Upper lobe of left lung (tissue), 6 donors: ENCODE measurements around the gene SYNE3. TPM values are rescaled to one million over a fixed set of nuclear protein-coding genes. Genes with fewer than 3 reads are reported as not detected.

ENCODE experiments used
- ATAC-seq, 2 donors: fragments of 200-7000 bp; cut with Tn5 transposase; one replicate each; pipeline ENCODE4 v1.9.1; 2022; ENCODE audit warnings: mild to moderate bottlenecking in 2 of 2, moderate library complexity in 2 of 2; ENCODE audit not compliant: low FRiP score in 2 of 2
- DNase-seq, 2 donors: peaks; one replicate each; pipeline ENCODE4 v3.0.0-alpha.2; 2019 to 2020
- H3K27ac ChIP-seq, 4 donors: fragments of 200-600 bp; sonication (generic); one replicate each; pipeline ENCODE4 v1.5.1; 2016 to 2019
- H3K27me3 ChIP-seq, 4 donors: fragments of 200-600 bp; sonication (generic); one replicate each; pipeline ENCODE4 v1.5.1; 2017 to 2019
- H3K36me3 ChIP-seq, 4 donors: fragments of 200-600 bp; sonication (generic); one replicate each; pipeline ENCODE4 v1.5.1; 2016 to 2019
- H3K4me1 ChIP-seq, 4 donors: fragments of 200-600 bp; sonication (generic); one replicate each; pipeline ENCODE4 v1.5.1; 2018 to 2019
- H3K4me3 ChIP-seq, 4 donors: fragments of 200-600 bp; sonication (generic); one replicate each; pipeline ENCODE4 v1.5.1; 2017 to 2019; ENCODE audit warnings: mild to moderate bottlenecking in 2 of 4, moderate library complexity in 1 of 4
- H3K9me3 ChIP-seq, 4 donors: fragments of 200-600 bp; sonication (generic); one replicate each; pipeline ENCODE4 v1.5.1; 2018 to 2019
- EP300 ChIP-seq, 4 donors: sonication (generic); formaldehyde crosslinking; IDR thresholded peaks; one replicate each; pipeline ENCODE4 v1.5.1; 2017; ENCODE audit warnings: antibody characterized with exemption in 4 of 4, control low read depth in 2 of 4
- POLR2A ChIP-seq, 4 donors: fragments of 450-650 bp; IDR thresholded peaks; one replicate each; pipeline ENCODE4 v1.5.1; 2016 to 2017; ENCODE audit warnings: antibody characterized with exemption in 4 of 4, mild to moderate bottlenecking in 2 of 4
- POLR2AphosphoS5 ChIP-seq, 2 donors: sonication (generic); formaldehyde crosslinking; IDR thresholded peaks; one replicate each; pipeline ENCODE4 v1.5.1; 2017; ENCODE audit warnings: antibody characterized with exemption in 2 of 2
- WGBS, 2 donors: methylation state at CpG; one replicate each; pipeline ENCODE4 v1.1.5; 2017 to 2018; 5-methylcytosine and 5-hydroxymethylcytosine counted together
- total RNA-seq, 6 donors: library from RNA; depleted of rRNA in 4 of 6; stranded (reverse); fragments of >200 nt in 4 of 6; gene quantifications; one replicate each; pipeline versions ENCODE4 v1.1.0 to v1.2.1, GENCODE V29; 2016 to 2021
- TF ChIP-seq, protein P1 (sequence below), 6 experiments: fragments of 450-650 bp in 4 of 6; fragments of 200-600 bp in 2 of 6; sonication (generic) in 2 of 6; IDR thresholded peaks; one replicate each; pipeline ENCODE4 v1.5.1; 2016 to 2019; ENCODE audit warnings: antibody characterized with exemption in 6 of 6
- donor health status: DM: no; HTN: no; CAD: no; lungs with moderate emphysema.
- donor health status: DM: no; HTN: yes; CAD: no; lungs with severe emphysema.

The SYNE3 gene
- total RNA-seq, 6 donors from 2014 or later = 15.6 to 38.8 (median 19.0) TPM

DNA sequence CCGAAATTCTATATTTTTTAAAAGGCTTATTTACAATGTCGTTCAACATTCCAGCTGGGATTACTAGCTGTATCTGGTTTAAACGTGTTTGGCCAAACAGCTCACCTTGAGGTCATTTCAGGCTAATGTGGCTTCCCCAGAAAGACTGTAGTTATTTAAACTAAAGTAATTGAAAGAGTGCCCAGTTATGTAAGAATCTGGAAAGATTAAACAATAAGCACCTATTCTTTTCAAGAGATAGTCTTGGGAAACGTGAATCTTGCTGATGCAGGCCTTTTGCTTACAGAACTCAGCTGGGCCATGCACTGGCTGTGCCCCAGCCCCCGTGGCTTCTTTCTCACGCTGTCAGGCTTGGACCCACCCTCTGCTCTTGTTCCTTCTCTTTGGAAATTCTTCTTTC is 42.8 kb upstream of the SYNE3 start:
- no peaks in the 10 kb centered on the region for H3K27me3 ChIP-seq
- WGBS, 2 donors = 43 to 52% methylated on average over 6 of the region's 6 CpGs
- no peak for TF ChIP-seq POLR2AphosphoS5 (IDR thresholded peaks at IDR 0.05)
- no peak for TF ChIP-seq POLR2A (IDR thresholded peaks at IDR 0.05)
- TF ChIP-seq, protein P1, sequence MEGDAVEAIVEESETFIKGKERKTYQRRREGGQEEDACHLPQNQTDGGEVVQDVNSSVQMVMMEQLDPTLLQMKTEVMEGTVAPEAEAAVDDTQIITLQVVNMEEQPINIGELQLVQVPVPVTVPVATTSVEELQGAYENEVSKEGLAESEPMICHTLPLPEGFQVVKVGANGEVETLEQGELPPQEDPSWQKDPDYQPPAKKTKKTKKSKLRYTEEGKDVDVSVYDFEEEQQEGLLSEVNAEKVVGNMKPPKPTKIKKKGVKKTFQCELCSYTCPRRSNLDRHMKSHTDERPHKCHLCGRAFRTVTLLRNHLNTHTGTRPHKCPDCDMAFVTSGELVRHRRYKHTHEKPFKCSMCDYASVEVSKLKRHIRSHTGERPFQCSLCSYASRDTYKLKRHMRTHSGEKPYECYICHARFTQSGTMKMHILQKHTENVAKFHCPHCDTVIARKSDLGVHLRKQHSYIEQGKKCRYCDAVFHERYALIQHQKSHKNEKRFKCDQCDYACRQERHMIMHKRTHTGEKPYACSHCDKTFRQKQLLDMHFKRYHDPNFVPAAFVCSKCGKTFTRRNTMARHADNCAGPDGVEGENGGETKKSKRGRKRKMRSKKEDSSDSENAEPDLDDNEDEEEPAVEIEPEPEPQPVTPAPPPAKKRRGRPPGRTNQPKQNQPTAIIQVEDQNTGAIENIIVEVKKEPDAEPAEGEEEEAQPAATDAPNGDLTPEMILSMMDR (IDR thresholded peaks at IDR 0.05) = no peak
- TF ChIP-seq EP300 (IDR thresholded peaks at IDR 0.05) = no peak
- no peak for ATAC-seq
- peaks cover 0 to 6% (median 0%) of the 10 kb centered on the region in 4 donors for H3K4me1 ChIP-seq
- no peaks in the 10 kb centered on the region for H3K9me3 ChIP-seq
- DNase-seq = no peak
- H3K36me3 ChIP-seq = no peaks in the 10 kb centered on the region
- H3K27ac ChIP-seq = no peak overlapping the region
- no peak overlapping the region for H3K4me3 ChIP-seq

DNA sequence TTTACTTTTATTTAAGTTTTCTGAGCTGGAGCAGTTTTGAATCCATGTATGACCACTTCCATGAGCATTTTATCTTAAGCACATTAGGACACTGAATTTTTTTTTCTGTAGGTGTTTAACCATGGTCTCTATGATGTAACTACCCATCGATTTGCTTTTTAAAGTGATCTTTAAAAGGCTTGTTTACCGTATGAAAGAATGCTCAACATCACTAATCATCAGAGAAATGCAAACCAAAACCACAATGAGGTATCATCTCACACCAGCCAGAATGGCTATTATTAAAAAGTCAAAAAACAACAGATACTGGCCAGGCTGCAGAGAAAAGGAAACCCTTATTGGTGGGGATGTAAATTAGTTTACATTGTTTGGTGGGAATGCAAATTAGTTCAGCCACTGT is 41.4 kb upstream of the SYNE3 start:
- DNase-seq = no peak
- no peak overlapping the region for H3K4me3 ChIP-seq
- no peaks in the 10 kb centered on the region for H3K27me3 ChIP-seq
- WGBS, 2 donors = 73 to 74% methylated on average over 2 of the region's 2 CpGs
- H3K9me3 ChIP-seq = no peaks in the 10 kb centered on the region
- no peak for ATAC-seq
- no peak overlapping the region for H3K27ac ChIP-seq
- TF ChIP-seq, protein P1 (IDR thresholded peaks at IDR 0.05) = no peak
- TF ChIP-seq POLR2AphosphoS5 (IDR thresholded peaks at IDR 0.05) (no peak), POLR2A (IDR thresholded peaks at IDR 0.05) (no peak), EP300 (IDR thresholded peaks at IDR 0.05) (no peak)
- H3K4me1 ChIP-seq = peaks cover 0 to 5% (median 0%) of the 10 kb centered on the region in 4 donors
- H3K36me3 ChIP-seq = no peaks in the 10 kb centered on the region

DNA sequence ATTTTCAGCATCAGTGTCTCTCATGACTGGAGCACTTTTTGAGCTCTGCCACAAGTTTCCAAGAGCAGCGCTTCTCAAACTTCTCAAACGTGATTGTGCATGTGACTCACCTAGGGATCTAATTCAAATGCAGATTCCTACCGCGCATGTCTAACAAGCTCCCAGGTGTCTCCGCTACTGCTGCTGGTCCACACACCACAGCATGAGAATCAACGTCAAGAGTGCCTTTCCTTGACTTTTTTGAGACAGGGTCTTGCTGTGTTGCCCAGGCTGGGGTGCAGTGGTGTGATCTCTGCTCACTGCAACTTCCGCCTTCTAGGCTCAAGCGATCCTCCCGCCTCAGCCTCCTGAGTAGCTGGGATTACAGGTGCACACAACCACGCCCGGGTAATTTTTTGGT is 40.8 kb upstream of the SYNE3 start:
- DNase-seq (no peak), ATAC-seq (no peak)
- Histone ChIP-seq H3K36me3 (no peaks in the 10 kb centered on the region), H3K4me1 (peaks cover 0 to 3% (median 0%) of the 10 kb centered on the region in 4 donors), H3K9me3 (no peaks in the 10 kb centered on the region), H3K27me3 (no peaks in the 10 kb centered on the region), H3K4me3 (no peak overlapping the region), H3K27ac (no peak overlapping the region)
- TF ChIP-seq POLR2A (IDR thresholded peaks at IDR 0.05) = no peak
- TF ChIP-seq POLR2AphosphoS5 (IDR thresholded peaks at IDR 0.05) = no peak
- TF ChIP-seq EP300 (IDR thresholded peaks at IDR 0.05) = no peak
- WGBS, 2 donors = 89 to 96% methylated on average over 11 of the region's 11 CpGs

DNA sequence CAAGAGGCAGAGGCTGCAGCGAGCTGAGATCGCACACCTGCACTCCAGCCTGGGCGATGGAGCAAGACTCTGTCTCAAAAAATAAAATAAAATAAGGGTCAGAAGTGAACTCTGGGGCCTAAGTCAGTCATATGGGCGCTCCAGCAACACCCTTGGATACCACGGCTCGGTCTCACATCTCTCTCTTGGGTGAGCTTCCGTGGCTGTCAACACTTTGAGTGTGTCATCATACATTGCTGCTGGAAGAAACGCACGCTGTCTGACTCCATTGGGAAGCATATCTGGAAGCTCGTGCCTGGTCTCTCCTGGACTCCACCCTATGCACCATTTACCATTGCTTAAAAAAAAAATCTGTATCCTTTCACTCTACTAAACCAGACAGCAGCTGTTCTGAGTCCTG is 38.6 kb upstream of the SYNE3 start:
- no peaks in the 10 kb centered on the region for H3K9me3 ChIP-seq
- no peaks in the 10 kb centered on the region for H3K27me3 ChIP-seq

DNA sequence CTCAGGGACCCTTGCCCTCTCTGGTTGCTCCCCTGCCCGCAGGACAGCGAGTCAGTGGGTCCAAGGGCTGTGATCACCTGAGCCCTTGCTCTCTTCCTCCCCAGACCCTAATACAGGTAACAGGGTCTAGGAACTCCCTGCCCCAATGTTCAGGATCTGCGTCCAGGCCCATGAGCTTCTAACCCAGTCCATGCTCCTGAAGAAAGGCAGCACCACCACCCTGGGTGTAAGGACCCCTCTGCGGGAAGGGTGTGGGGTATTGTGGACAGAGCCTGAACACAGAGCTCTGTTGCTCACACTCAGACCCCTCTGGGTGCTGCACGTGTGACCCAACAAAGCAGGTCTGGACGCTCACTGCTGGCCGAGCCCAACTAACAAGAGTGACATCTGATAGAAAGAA is 36.7 kb upstream of the SYNE3 start:
- Histone ChIP-seq H3K36me3 (no peaks in the 10 kb centered on the region), H3K4me3 (no peak overlapping the region), H3K27me3 (no peaks in the 10 kb centered on the region), H3K9me3 (no peaks in the 10 kb centered on the region), H3K27ac (no peak overlapping the region), H3K4me1 (no peaks in the 10 kb centered on the region)
- TF ChIP-seq EP300 (IDR thresholded peaks at IDR 0.05) = no peak
- TF ChIP-seq, protein P1 (IDR thresholded peaks at IDR 0.05) = no peak
- no peak for TF ChIP-seq POLR2AphosphoS5 (IDR thresholded peaks at IDR 0.05)
- TF ChIP-seq POLR2A (IDR thresholded peaks at IDR 0.05) = no peak
- ATAC-seq (peak in 1 of 2 donors; percentile 53), DNase-seq (no peak)
- 83 to 96% methylated on average over 6 to 7 of the region's 7 CpGs for WGBS, 2 donors

More for the DNA sequence above, 38.6 kb upstream of the SYNE3 start:
- no peak for TF ChIP-seq POLR2A (IDR thresholded peaks at IDR 0.05)
- no peak for TF ChIP-seq EP300 (IDR thresholded peaks at IDR 0.05)
- no peak for TF ChIP-seq POLR2AphosphoS5 (IDR thresholded peaks at IDR 0.05)
- TF ChIP-seq, protein P1 (IDR thresholded peaks at IDR 0.05) = no peak
- Histone ChIP-seq H3K4me3 (no peak overlapping the region), H3K36me3 (no peaks in the 10 kb centered on the region), H3K4me1 (no peaks in the 10 kb centered on the region), H3K27ac (no peak overlapping the region)
- ATAC-seq (no peak), DNase-seq (no peak)
- WGBS, 2 donors = 82 to 86% methylated on average over 10 of the region's 10 CpGs
